OCI-LY3 (cell line): ENCODE data around the gene RHOT2.
A peak's percentile ranks its signal among the peaks of the same experiment; 100 is the strongest.

ENCODE experiments used
- H2AFZ ChIP-seq: fragments of 200-600, 300-600 bp; shearing (Covaris generic); 2 replicates; pipeline ENCODE4 v1.6.0; 2014; ENCODE audit warnings: antibody characterized with exemption, low read depth, low read length
- H3K27ac ChIP-seq: fragments of 200-600, 300-600 bp; sonication (generic); 2 replicates; pipeline ENCODE4 v1.5.1; 2014; ENCODE audit warnings: mild to moderate bottlenecking, low read length, moderate library complexity, mixed read lengths
- H3K27me3 ChIP-seq: fragments of 200-600, 300-600 bp; sonication (generic); 2 replicates; pipeline ENCODE4 v1.6.1; 2014; ENCODE audit warnings: low read depth, low read length, mixed read lengths
- H3K36me3 ChIP-seq: fragments of 200-600, 300-600 bp; sonication (generic); replicated peaks from 2 replicates; pipeline ENCODE3; 2014; ENCODE audit warnings: low read depth, low read length, mixed read lengths
- H3K4me1 ChIP-seq: fragments of 300-600, 200-600 bp; sonication (generic); 2 replicates; pipeline ENCODE4 v1.6.1; 2014; ENCODE audit warnings: low read length, mixed read lengths
- H3K4me2 ChIP-seq: fragments of 200-600, 300-600 bp; sonication (generic); 2 replicates; pipeline ENCODE4 v1.6.1; 2014; ENCODE audit warnings: low read length, mixed read lengths
- H3K4me3 ChIP-seq: fragments of 300-600, 200-600 bp; sonication (generic); 2 replicates; pipeline ENCODE4 v1.5.1; 2014; ENCODE audit warnings: antibody characterized with exemption, mild to moderate bottlenecking, low read length, moderate library complexity
- H3K79me2 ChIP-seq: fragments of 300-600, 200-600 bp; shearing (Covaris generic); 2 replicates; pipeline ENCODE4 v1.6.1; 2014; ENCODE audit warnings: mild to moderate bottlenecking, low read length, mixed read lengths
- H3K9ac ChIP-seq: fragments of 300-600, 200-600 bp; shearing (Covaris generic); 2 replicates; pipeline ENCODE4 v1.6.0; 2014; ENCODE audit warnings: mild to moderate bottlenecking, low read length, moderate library complexity
- H3K9me3 ChIP-seq: fragments of 200-600, 300-600 bp; shearing (Covaris generic); 2 replicates; pipeline ENCODE4 v1.6.1; 2014; ENCODE audit warnings: low read length, mixed read lengths; ENCODE audit not compliant: insufficient read depth
- H4K20me1 ChIP-seq: fragments of 200-600, 300-600 bp; sonication (generic); 2 replicates; pipeline ENCODE4 v1.6.1; 2016; ENCODE audit warnings: low read length, mixed read lengths; ENCODE audit not compliant: insufficient read depth
- EZH2phosphoT487 ChIP-seq: fragments of 200-600 bp; shearing (Covaris generic); IDR thresholded peaks from 2 replicates; pipeline ENCODE4 v1.6.1; 2018; ENCODE audit warnings: antibody characterized with exemption, mixed run types, low read depth
- TF ChIP-seq, protein P1 (sequence below): fragments of 200-600, 300-600 bp; sonication (generic); IDR thresholded peaks from 2 replicates; pipeline ENCODE4 v1.5.1; 2014; ENCODE audit warnings: antibody characterized with exemption, low read length, low read depth

Gene RHOT2

DNA sequence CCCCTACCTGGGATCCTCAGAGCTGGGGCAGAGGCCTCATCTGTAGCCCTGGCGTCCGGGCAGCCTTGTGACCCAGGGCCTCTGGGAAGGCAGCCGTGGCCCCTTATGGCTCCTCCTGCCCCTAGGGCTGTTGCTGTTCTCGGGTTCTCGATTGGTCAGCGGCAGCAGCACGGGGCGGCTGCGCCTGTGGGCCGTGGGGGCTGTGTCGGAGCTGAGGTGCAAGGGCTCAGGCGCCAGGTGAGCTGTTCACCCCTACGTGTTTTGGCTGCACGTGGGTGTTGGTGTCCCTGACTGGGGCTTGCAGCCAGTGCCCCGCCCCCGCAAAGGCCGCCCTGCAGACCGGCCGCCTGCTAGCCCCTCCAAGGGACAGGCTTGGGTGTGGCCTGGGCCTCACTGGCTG lies 5.8 kb upstream of the RHOT2 start:
- H3K4me1 ChIP-seq = peaks cover 3% of the 10 kb centered on the region; the same call in 1 of the 2 replicates
- TF ChIP-seq, protein P1, sequence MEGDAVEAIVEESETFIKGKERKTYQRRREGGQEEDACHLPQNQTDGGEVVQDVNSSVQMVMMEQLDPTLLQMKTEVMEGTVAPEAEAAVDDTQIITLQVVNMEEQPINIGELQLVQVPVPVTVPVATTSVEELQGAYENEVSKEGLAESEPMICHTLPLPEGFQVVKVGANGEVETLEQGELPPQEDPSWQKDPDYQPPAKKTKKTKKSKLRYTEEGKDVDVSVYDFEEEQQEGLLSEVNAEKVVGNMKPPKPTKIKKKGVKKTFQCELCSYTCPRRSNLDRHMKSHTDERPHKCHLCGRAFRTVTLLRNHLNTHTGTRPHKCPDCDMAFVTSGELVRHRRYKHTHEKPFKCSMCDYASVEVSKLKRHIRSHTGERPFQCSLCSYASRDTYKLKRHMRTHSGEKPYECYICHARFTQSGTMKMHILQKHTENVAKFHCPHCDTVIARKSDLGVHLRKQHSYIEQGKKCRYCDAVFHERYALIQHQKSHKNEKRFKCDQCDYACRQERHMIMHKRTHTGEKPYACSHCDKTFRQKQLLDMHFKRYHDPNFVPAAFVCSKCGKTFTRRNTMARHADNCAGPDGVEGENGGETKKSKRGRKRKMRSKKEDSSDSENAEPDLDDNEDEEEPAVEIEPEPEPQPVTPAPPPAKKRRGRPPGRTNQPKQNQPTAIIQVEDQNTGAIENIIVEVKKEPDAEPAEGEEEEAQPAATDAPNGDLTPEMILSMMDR = no peak
- no peak for TF ChIP-seq EZH2phosphoT487
- H3K4me3 ChIP-seq = no peak overlapping the region
- peaks cover 4% of the 10 kb centered on the region for H3K36me3 ChIP-seq
- H3K9me3 ChIP-seq = no peaks in the 10 kb centered on the region
- H3K27ac ChIP-seq = no peak overlapping the region
- H3K27me3 ChIP-seq = no peaks in the 10 kb centered on the region
- no peak overlapping the region for H3K9ac ChIP-seq
- no peaks in the 10 kb centered on the region for H4K20me1 ChIP-seq
- H2AFZ ChIP-seq = no peak overlapping the region
- H3K79me2 ChIP-seq = no peaks in the 10 kb centered on the region
- H3K4me2 ChIP-seq = no peak overlapping the region

DNA sequence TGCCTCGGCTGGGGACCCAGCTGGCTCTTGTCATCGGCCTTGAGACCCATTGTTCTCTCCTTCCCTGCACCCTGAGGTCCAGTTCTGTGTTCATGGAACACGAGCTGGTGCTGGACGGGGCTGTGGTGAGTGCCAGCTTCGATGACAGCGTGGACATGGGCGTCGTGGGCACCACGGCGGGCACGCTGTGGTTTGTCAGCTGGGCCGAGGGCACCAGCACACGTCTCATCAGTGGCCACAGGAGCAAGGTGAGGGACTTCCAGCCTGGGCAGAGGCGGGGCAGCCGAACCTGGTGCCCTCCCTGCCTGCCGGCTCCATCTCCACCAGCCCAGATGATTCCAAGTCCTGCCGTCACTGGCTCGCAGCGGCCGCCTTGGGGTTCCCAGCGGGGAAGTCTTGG lies 5.3 kb upstream of the RHOT2 start:
- H3K27ac ChIP-seq = no peak overlapping the region
- TF ChIP-seq, protein P1 = no peak
- TF ChIP-seq EZH2phosphoT487 = no peak
- H3K36me3 ChIP-seq = peaks cover 4% of the 10 kb centered on the region
- no peaks in the 10 kb centered on the region for H3K27me3 ChIP-seq
- no peaks in the 10 kb centered on the region for H4K20me1 ChIP-seq
- H2AFZ ChIP-seq = no peak overlapping the region
- peaks cover 7% of the 10 kb centered on the region; the same call in 1 of the 2 replicates for H3K4me1 ChIP-seq
- no peaks in the 10 kb centered on the region for H3K79me2 ChIP-seq
- no peak overlapping the region for H3K4me3 ChIP-seq
- no peak overlapping the region for H3K9ac ChIP-seq
- H3K4me2 ChIP-seq = no peak overlapping the region
- H3K9me3 ChIP-seq = no peaks in the 10 kb centered on the region

DNA sequence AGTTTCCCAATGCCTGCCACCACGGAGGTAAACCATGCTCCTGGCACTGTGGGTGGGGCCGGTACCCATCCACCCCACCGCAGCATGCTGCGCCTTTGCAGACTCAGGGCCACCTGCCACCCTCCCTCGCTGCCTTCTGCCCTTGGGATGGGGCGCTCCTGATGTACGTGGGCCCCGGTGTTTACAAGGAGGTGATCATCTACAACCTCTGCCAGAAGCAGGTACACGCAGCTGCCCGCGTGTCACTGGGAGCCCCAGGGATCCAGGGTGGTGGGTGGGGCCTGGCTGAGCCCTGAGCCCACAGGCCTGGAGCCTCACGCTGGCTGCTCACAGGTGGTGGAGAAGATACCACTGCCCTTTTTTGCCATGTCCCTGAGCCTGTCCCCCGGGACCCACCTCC lies 1.4 kb upstream of the RHOT2 start:
- peaks cover 12% of the 10 kb centered on the region for H3K4me1 ChIP-seq
- H3K36me3 ChIP-seq = peaks cover 15% of the 10 kb centered on the region
- peaks cover 21% of the 10 kb centered on the region for H3K79me2 ChIP-seq
- H2AFZ ChIP-seq = no peak overlapping the region
- H3K4me2 ChIP-seq = no peak overlapping the region
- no peak overlapping the region for H3K27ac ChIP-seq
- H3K9ac ChIP-seq = no peak overlapping the region
- TF ChIP-seq EZH2phosphoT487 = no peak
- TF ChIP-seq, protein P1 = no peak
- H3K9me3 ChIP-seq = no peaks in the 10 kb centered on the region
- no peak overlapping the region for H3K4me3 ChIP-seq
- no peaks in the 10 kb centered on the region for H4K20me1 ChIP-seq
- no peaks in the 10 kb centered on the region for H3K27me3 ChIP-seq

DNA sequence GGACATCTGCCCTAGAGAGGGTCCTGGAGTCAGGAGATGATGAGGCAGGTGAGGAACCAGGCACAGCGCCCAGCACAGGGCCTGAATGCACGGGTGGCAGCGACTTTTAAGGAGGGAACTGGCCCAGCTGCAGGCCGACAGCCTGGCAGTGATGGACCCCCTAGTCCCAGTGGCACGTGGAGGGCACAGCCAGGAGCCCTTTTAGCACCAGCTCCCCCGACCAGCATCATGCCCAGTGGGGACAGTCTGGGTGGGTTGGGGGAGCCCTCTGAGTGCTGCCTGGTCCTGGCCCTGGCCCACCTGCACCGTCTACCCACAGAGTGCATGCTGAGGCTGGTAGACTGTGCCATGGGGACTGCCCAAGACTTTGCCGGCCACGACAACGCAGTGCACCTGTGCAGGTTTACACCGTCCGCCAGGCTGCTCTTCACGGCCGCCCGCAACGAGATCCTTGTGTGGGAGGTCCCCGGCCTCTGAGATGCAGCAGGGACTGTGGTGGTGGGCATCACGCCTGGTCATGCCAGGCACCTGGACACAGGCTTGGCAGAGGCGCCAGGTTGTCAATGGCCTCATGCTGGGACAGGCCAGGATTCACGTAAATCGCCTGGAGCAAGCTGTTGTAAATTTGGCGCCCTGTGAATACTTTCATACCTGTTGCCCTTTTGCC lies 686 bp upstream of the RHOT2 start:
- no peak for TF ChIP-seq EZH2phosphoT487
- TF ChIP-seq, protein P1 = no peak
- Histone ChIP-seq H3K27ac (0 out of 2 replicates have a peak overlapping the region, but pooled peaks have one; percentile 0), H3K27me3 (no peaks in the 10 kb centered on the region), H3K36me3 (peaks cover 19% of the 10 kb centered on the region), H3K79me2 (peaks cover 21% of the 10 kb centered on the region), H2AFZ (no peak overlapping the region), H3K4me1 (peaks cover 12% of the 10 kb centered on the region), H3K9me3 (no peaks in the 10 kb centered on the region), H3K4me3 (peak overlapping the region; percentile 97), H3K9ac (peak overlapping the region; percentile 26; the same call in 1 of the 2 replicates), H4K20me1 (no peaks in the 10 kb centered on the region), H3K4me2 (peak overlapping the region; percentile 63)
